Astrocyte (in vitro differentiated cells and primary cell): ENCODE data around the gene NAA50. TPM values are rescaled to one million over a fixed set of nuclear protein-coding genes. Genes with fewer than 3 reads are reported as not detected.

Experiments
- DNase-seq: peaks from one replicate; pipeline ENCODE4 v3.0.0-alpha.2; 2010; ENCODE audit warnings: low read depth
- FAIRE-seq: peaks from 2 replicates; lab custom pipeline; 2011; peaks lifted over from hg19 to GRCh38; lab: Jason Lieb, UNC
- H2AFZ ChIP-seq: 2 replicates; pipeline ENCODE4 v1.6.0; 2012; ENCODE audit warnings: low read depth, low read length, inconsistent platforms
- H3K27ac ChIP-seq: 2 replicates; pipeline ENCODE4 v1.5.1; 2011; ENCODE audit warnings: low read depth, low read length, inconsistent platforms
- H3K27me3 ChIP-seq: 2 replicates; pipeline ENCODE4 v1.6.0; 2011; ENCODE audit warnings: low read length, inconsistent platforms; ENCODE audit not compliant: insufficient read depth
- H3K36me3 ChIP-seq: 2 replicates; pipeline ENCODE4 v1.5.1; 2011; ENCODE audit warnings: low read length, inconsistent platforms; ENCODE audit not compliant: insufficient read depth
- H3K4me1 ChIP-seq: 2 replicates; pipeline ENCODE4 v1.5.1; 2011; ENCODE audit warnings: low read length, inconsistent platforms; ENCODE audit not compliant: insufficient read depth
- H3K4me2 ChIP-seq: 2 replicates; pipeline ENCODE4 v1.6.0; 2012; ENCODE audit warnings: low read length, inconsistent platforms
- H3K4me3 ChIP-seq: 2 replicates; pipeline ENCODE4 v1.5.1; 2011; ENCODE audit warnings: low read depth, mild to moderate bottlenecking, low read length, inconsistent platforms; ENCODE audit not compliant: insufficient read depth
- H3K79me2 ChIP-seq: 2 replicates; pipeline ENCODE4 v1.6.0; 2012; ENCODE audit warnings: mild to moderate bottlenecking, low read length, inconsistent platforms; ENCODE audit not compliant: insufficient read depth
- H3K9ac ChIP-seq: 2 replicates; pipeline ENCODE4 v1.6.0; 2012; ENCODE audit warnings: mild to moderate bottlenecking, low read length, inconsistent platforms
- H3K9me3 ChIP-seq: 2 replicates; pipeline ENCODE4 v1.5.1; 2012; ENCODE audit warnings: low read depth, mild to moderate bottlenecking, low read length, inconsistent platforms; ENCODE audit not compliant: insufficient read depth
- H4K20me1 ChIP-seq: 2 replicates; pipeline ENCODE4 v1.6.0; 2012; ENCODE audit warnings: low read length, inconsistent platforms; ENCODE audit not compliant: insufficient read depth
- H3K27ac Mint-ChIP-seq: one replicate; pipeline ENCODE4 v1.8.0; 2021; ENCODE audit warnings: mild to moderate bottlenecking, mixed read lengths; ENCODE audit not compliant: unreplicated experiment
- H3K27me3 Mint-ChIP-seq: one replicate; pipeline ENCODE4 v1.8.0; 2021; ENCODE audit warnings: low read depth, mixed read lengths; ENCODE audit not compliant: unreplicated experiment
- H3K36me3 Mint-ChIP-seq: one replicate; pipeline ENCODE4 v1.8.0; 2021; ENCODE audit warnings: low read depth, mixed read lengths; ENCODE audit not compliant: unreplicated experiment
- H3K4me1 Mint-ChIP-seq: one replicate; pipeline ENCODE4 v1.8.0; 2021; ENCODE audit warnings: low read depth, mixed read lengths; ENCODE audit not compliant: unreplicated experiment
- H3K4me3 Mint-ChIP-seq: one replicate; pipeline ENCODE4 v1.8.0; 2021; ENCODE audit warnings: mild to moderate bottlenecking, moderate library complexity, mixed read lengths; ENCODE audit not compliant: unreplicated experiment
- H3K9me3 Mint-ChIP-seq: one replicate; pipeline ENCODE4 v1.8.0; 2021; ENCODE audit warnings: mild to moderate bottlenecking, mixed read lengths; ENCODE audit not compliant: unreplicated experiment
- CTCF ChIP-seq: IDR thresholded peaks from 2 replicates; pipeline ENCODE4 v1.5.1; 2011; ENCODE audit warnings: low read depth, mild to moderate bottlenecking, inconsistent platforms, low read length, moderate library complexity; ENCODE audit not compliant: insufficient read depth
- EZH2 ChIP-seq: IDR thresholded peaks from 2 replicates; pipeline ENCODE4 v1.6.1; 2012; ENCODE audit warnings: mild to moderate bottlenecking, low read length, inconsistent platforms; ENCODE audit not compliant: insufficient read depth
- total RNA-seq: library from RNA; stranded (reverse); gene quantifications from 2 replicates; pipeline ENCODE4 v1.2.1, GENCODE V29; 2021

Gene NAA50
- total RNA-seq, 1 donor from 2014 or later: 151 TPM

GRCh38 chr3:113758389-113759024, 12.5 kb upstream of the NAA50 start:
- H4K20me1 ChIP-seq: no peaks in the 10 kb centered on the region
- Mint-ChIP-seq H3K27me3 (no peaks in the 10 kb centered on the region), H3K4me1 (peaks cover 3% of the 10 kb centered on the region), H3K9me3 (peaks cover 8% of the 10 kb centered on the region), H3K36me3 (peaks cover 13% of the 10 kb centered on the region), H3K4me3 (no peak overlapping the region), H3K27ac (peak overlapping the region; percentile 66)
- peak; percentile 84 for FAIRE-seq
- DNase-seq: peak; percentile 95
- peaks cover 41% of the 10 kb centered on the region for H3K79me2 ChIP-seq
- no peak for TF ChIP-seq EZH2
- no peak for TF ChIP-seq CTCF
- no peak overlapping the region for H3K9ac ChIP-seq
- H2AFZ ChIP-seq: no peak overlapping the region
- H3K27me3 ChIP-seq: no peaks in the 10 kb centered on the region
- no peak overlapping the region for H3K4me3 ChIP-seq
- no peaks in the 10 kb centered on the region for H3K4me1 ChIP-seq
- H3K9me3 ChIP-seq: no peaks in the 10 kb centered on the region
- no peak overlapping the region for H3K4me2 ChIP-seq
- H3K27ac ChIP-seq: no peak overlapping the region
- no peaks in the 10 kb centered on the region for H3K36me3 ChIP-seq

- TF ChIP-seq CTCF (no peak), EZH2 (no peak)
- Mint-ChIP-seq H3K4me1 (peaks cover 7% of the 10 kb centered on the region), H3K36me3 (peaks cover 15% of the 10 kb centered on the region), H3K27ac (no peak overlapping the region), H3K27me3 (no peaks in the 10 kb centered on the region), H3K9me3 (peaks cover 8% of the 10 kb centered on the region), H3K4me3 (no peak overlapping the region)
- H3K36me3 ChIP-seq: no peaks in the 10 kb centered on the region
- no peak overlapping the region for H3K4me3 ChIP-seq
- no peaks in the 10 kb centered on the region for H3K4me1 ChIP-seq
- no peak overlapping the region for H3K9ac ChIP-seq
- no peak for DNase-seq
- H3K27ac ChIP-seq: no peak overlapping the region
- no peak for FAIRE-seq
- H3K4me2 ChIP-seq: no peak overlapping the region
- no peaks in the 10 kb centered on the region for H3K27me3 ChIP-seq
- peaks cover 63% of the 10 kb centered on the region for H3K79me2 ChIP-seq
- H2AFZ ChIP-seq: no peak overlapping the region
- no peaks in the 10 kb centered on the region for H4K20me1 ChIP-seq
- H3K9me3 ChIP-seq: no peaks in the 10 kb centered on the region
These were observed 8.6 kb upstream of the NAA50 start for GRCh38 chr3:113754494-113755159.
